ENCODE measurements around the gene MYBPC2.
"Not testable (repeated sequence)": the region's sequence is repeated elsewhere in the genome, so short reads cannot be mapped to it uniquely, and the experiment has no call there.

Gene MYBPC2

GRCh38 chr19:50432221-50433028 is at the start of gene MYBPC2:
Gene MYBPC2, plus strand, starts transcription at chr19:50432892. Its CDS starts 62 bp downstream, at chr19:50432954.
- peaks cover 10% of the 10 kb centered on the region for H3K4me1 ChIP-seq (ENCODE audit: control insufficient read depth, insufficient read depth, low read length)
- H3K9ac ChIP-seq (ENCODE audit: low read depth, low read length) = peak within 1 kb of the TSS; percentile 22; the same call in 1 of the 2 replicates
- no peaks in the 10 kb centered on the region for H3K36me3 ChIP-seq (ENCODE audit: control insufficient read depth, insufficient read depth, low read length)
- H3K4me3 ChIP-seq (ENCODE audit: low read depth, low read length) = peak within 1 kb of the TSS; percentile 69
- H3K9me3 ChIP-seq (ENCODE audit: control insufficient read depth, insufficient read depth, low read length) = no peaks in the 10 kb centered on the region
- peaks cover 12% of the 10 kb centered on the region for H3K27me3 ChIP-seq (ENCODE audit: control insufficient read depth, insufficient read depth, low read length)
- peak within 1 kb of the TSS; percentile 86 for H3K27ac ChIP-seq (ENCODE audit: low read depth, low read length)

GRCh38 chr19:50383001-50383851 is 49.5 kb upstream of the MYBPC2 start:
- no peaks in the 10 kb centered on the region for H3K27me3 ChIP-seq (ENCODE audit: control insufficient read depth, insufficient read depth, low read length)
- H3K4me3 ChIP-seq (ENCODE audit: low read depth, low read length) = peak overlapping the region; percentile 81
- peak overlapping the region; percentile 50 for H3K27ac ChIP-seq (ENCODE audit: low read depth, low read length)
- H3K9ac ChIP-seq (ENCODE audit: low read depth, low read length) = peak overlapping the region; percentile 76
- H3K9me3 ChIP-seq (ENCODE audit: control insufficient read depth, insufficient read depth, low read length) = no peaks in the 10 kb centered on the region
- peaks cover 62% of the 10 kb centered on the region for H3K36me3 ChIP-seq (ENCODE audit: control insufficient read depth, insufficient read depth, low read length)
- H3K4me1 ChIP-seq (ENCODE audit: control insufficient read depth, insufficient read depth, low read length) = peaks cover 6% of the 10 kb centered on the region

- Histone ChIP-seq H3K4me1 (ENCODE audit: control insufficient read depth, insufficient read depth, low read length) (peaks cover 6% of the 10 kb centered on the region), H3K4me3 (ENCODE audit: low read depth, low read length) (peak within 1 kb of the TSS; percentile 81), H3K36me3 (ENCODE audit: control insufficient read depth, insufficient read depth, low read length) (peaks cover 60% of the 10 kb centered on the region), H3K27ac (ENCODE audit: low read depth, low read length) (peak within 1 kb of the TSS; percentile 92), H3K9me3 (ENCODE audit: control insufficient read depth, insufficient read depth, low read length) (no peaks in the 10 kb centered on the region), H3K27me3 (ENCODE audit: control insufficient read depth, insufficient read depth, low read length) (no peaks in the 10 kb centered on the region), H3K9ac (ENCODE audit: low read depth, low read length) (peak within 1 kb of the TSS; percentile 82)
These were observed 48.6 kb upstream of the MYBPC2 start, which contains the start of gene POLD1 for GRCh38 chr19:50383852-50384684. Gene POLD1, plus strand, starts transcription at chr19:50384347. Its CDS starts 14,505 bp downstream, at chr19:50398852.

- Histone ChIP-seq H3K36me3 (ENCODE audit: control insufficient read depth, insufficient read depth, low read length) (peaks cover 55% of the 10 kb centered on the region), H3K27ac (ENCODE audit: low read depth, low read length) (peak overlapping the region; percentile 92), H3K27me3 (ENCODE audit: control insufficient read depth, insufficient read depth, low read length) (no peaks in the 10 kb centered on the region), H3K4me1 (ENCODE audit: control insufficient read depth, insufficient read depth, low read length) (peaks cover 6% of the 10 kb centered on the region), H3K9me3 (ENCODE audit: control insufficient read depth, insufficient read depth, low read length) (no peaks in the 10 kb centered on the region), H3K4me3 (ENCODE audit: low read depth, low read length) (peak overlapping the region; percentile 81), H3K9ac (ENCODE audit: low read depth, low read length) (peak overlapping the region; percentile 82)
These were observed 47.8 kb upstream of the MYBPC2 start for GRCh38 chr19:50384685-50385535.

- Histone ChIP-seq H3K36me3 (ENCODE audit: control insufficient read depth, insufficient read depth, low read length) (peaks cover 38% of the 10 kb centered on the region), H3K4me3 (ENCODE audit: low read depth, low read length) (no peak overlapping the region), H3K9me3 (ENCODE audit: control insufficient read depth, insufficient read depth, low read length) (peaks cover 4% of the 10 kb centered on the region), H3K4me1 (ENCODE audit: control insufficient read depth, insufficient read depth, low read length) (peaks cover 6% of the 10 kb centered on the region), H3K27ac (ENCODE audit: low read depth, low read length) (no peak overlapping the region), H3K9ac (ENCODE audit: low read depth, low read length) (no peak overlapping the region), H3K27me3 (ENCODE audit: control insufficient read depth, insufficient read depth, low read length) (no peaks in the 10 kb centered on the region)
These were observed 45.4 kb upstream of the MYBPC2 start for GRCh38 chr19:50387176-50387867.

- peaks cover 6% of the 10 kb centered on the region for H3K4me1 ChIP-seq (ENCODE audit: control insufficient read depth, insufficient read depth, low read length)
- peaks cover 4% of the 10 kb centered on the region for H3K9me3 ChIP-seq (ENCODE audit: control insufficient read depth, insufficient read depth, low read length)
- no peak overlapping the region for H3K4me3 ChIP-seq (ENCODE audit: low read depth, low read length)
- no peak overlapping the region for H3K9ac ChIP-seq (ENCODE audit: low read depth, low read length)
- peaks cover 37% of the 10 kb centered on the region for H3K36me3 ChIP-seq (ENCODE audit: control insufficient read depth, insufficient read depth, low read length)
- no peak overlapping the region for H3K27ac ChIP-seq (ENCODE audit: low read depth, low read length)
- H3K27me3 ChIP-seq (ENCODE audit: control insufficient read depth, insufficient read depth, low read length) = no peaks in the 10 kb centered on the region
These were observed 44.8 kb upstream of the MYBPC2 start for GRCh38 chr19:50387868-50388245.

GRCh38 chr19:50390295-50390694 is 42.4 kb upstream of the MYBPC2 start:
- H3K36me3 ChIP-seq (ENCODE audit: control insufficient read depth, insufficient read depth, low read length) = peaks cover 46% of the 10 kb centered on the region

GRCh38 chr19:50390952-50391351 is 41.7 kb upstream of the MYBPC2 start:
- H3K4me3 ChIP-seq (ENCODE audit: low read depth, low read length); H3K27me3 ChIP-seq (ENCODE audit: control insufficient read depth, insufficient read depth, low read length); H3K9me3 ChIP-seq (ENCODE audit: control insufficient read depth, insufficient read depth, low read length); H3K27ac ChIP-seq (ENCODE audit: low read depth, low read length); H3K4me1 ChIP-seq (ENCODE audit: control insufficient read depth, insufficient read depth, low read length); H3K9ac ChIP-seq (ENCODE audit: low read depth, low read length): not testable (repeated sequence)
- H3K36me3 ChIP-seq (ENCODE audit: control insufficient read depth, insufficient read depth, low read length) = peaks cover 46% of the 10 kb centered on the region

More at GRCh38 chr19:50390295-50390694, 42.4 kb upstream of the MYBPC2 start:
- H3K4me3 ChIP-seq (ENCODE audit: low read depth, low read length); H3K9ac ChIP-seq (ENCODE audit: low read depth, low read length); H3K27me3 ChIP-seq (ENCODE audit: control insufficient read depth, insufficient read depth, low read length); H3K27ac ChIP-seq (ENCODE audit: low read depth, low read length); H3K9me3 ChIP-seq (ENCODE audit: control insufficient read depth, insufficient read depth, low read length); H3K4me1 ChIP-seq (ENCODE audit: control insufficient read depth, insufficient read depth, low read length): not testable (repeated sequence)

GRCh38 chr19:50392759-50393158 is 39.9 kb upstream of the MYBPC2 start:
- H3K36me3 ChIP-seq (ENCODE audit: control insufficient read depth, insufficient read depth, low read length) = peaks cover 32% of the 10 kb centered on the region
- no peak overlapping the region for H3K27ac ChIP-seq (ENCODE audit: low read depth, low read length)
- no peak overlapping the region for H3K9ac ChIP-seq (ENCODE audit: low read depth, low read length)
- no peaks in the 10 kb centered on the region for H3K27me3 ChIP-seq (ENCODE audit: control insufficient read depth, insufficient read depth, low read length)
- H3K4me1 ChIP-seq (ENCODE audit: control insufficient read depth, insufficient read depth, low read length) = no peaks in the 10 kb centered on the region
- H3K9me3 ChIP-seq (ENCODE audit: control insufficient read depth, insufficient read depth, low read length) = peaks cover 4% of the 10 kb centered on the region
- no peak overlapping the region for H3K4me3 ChIP-seq (ENCODE audit: low read depth, low read length)
